ENCODE results near the gene MOB3C. TPM values are rescaled to one million over a fixed set of nuclear protein-coding genes. Genes with fewer than 3 reads are reported as not detected.

The MOB3C gene
- polyA plus RNA-seq, 3 donors, result 5.3 to 18.1 (median 6.1) TPM

DNA sequence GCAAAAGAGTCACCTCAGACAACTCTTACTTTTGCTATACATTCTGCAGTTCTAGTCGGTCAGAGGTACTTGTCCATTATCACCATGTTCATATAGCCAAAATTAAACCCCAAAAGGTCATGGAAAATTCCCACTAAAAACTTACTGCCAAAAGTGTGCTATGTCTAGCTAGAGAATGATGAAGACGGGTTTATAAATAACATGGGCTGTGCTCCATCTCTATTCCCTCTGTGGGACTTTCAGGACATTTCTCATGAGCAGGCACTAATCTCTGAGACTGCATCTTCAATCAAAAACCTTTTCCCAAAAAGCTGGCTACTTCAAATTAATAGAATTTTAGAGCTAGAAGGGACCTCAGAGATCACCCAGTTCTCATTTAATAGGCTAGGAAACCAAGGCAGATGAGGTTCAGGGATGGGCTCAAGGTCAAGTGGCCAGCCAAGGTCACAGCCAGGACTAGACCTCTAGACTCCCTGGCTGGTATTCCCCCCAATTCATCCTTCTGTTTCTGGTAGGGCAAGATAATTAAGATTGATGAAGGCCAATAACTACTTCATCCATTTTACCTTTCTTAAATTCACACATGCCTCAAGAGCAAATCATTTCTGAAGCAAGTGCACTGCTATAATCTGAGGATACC lies 21.0 kb upstream of the MOB3C start:
- Mint-ChIP-seq H3K4me3 (no peak overlapping the region), H3K36me3 (peaks cover 49 to 78% of the 10 kb centered on the region in 2 donors), H3K4me1 (peaks cover 2% of the 10 kb centered on the region), H3K27me3 (ENCODE audit: low read depth in 3 of 3) (no peaks in the 10 kb centered on the region), H3K27ac (no peak overlapping the region), H3K9me3 (no peaks in the 10 kb centered on the region)
- no peak for DNase-seq
- Histone ChIP-seq H3K4me1 (ENCODE audit: control insufficient read depth in 1 of 2, insufficient read depth in 2 of 2, low read length in 2 of 2) (no peaks in the 10 kb centered on the region), H2AFZ (ENCODE audit: insufficient read depth, low read depth, low read length, poor library complexity, severe bottlenecking) (no peak overlapping the region), H3K4me2 (replicated peaks; ENCODE audit: extremely low read depth, low read length, poor library complexity, severe bottlenecking) (no peak overlapping the region), H3K9ac (ENCODE audit: insufficient read depth, low read length, poor library complexity, severe bottlenecking) (no peak overlapping the region), H3K4me3 (replicated peaks in 1 of 3; ENCODE audit: low read depth in 2 of 3, low read length in 3 of 3) (no peak overlapping the region), H4K20me1 (ENCODE audit: insufficient read depth, low read length) (no peaks in the 10 kb centered on the region), H3K9me3 (replicated peaks in 1 of 2; ENCODE audit: control insufficient read depth in 1 of 2, insufficient read depth in 1 of 2, low read length in 2 of 2) (no peaks in the 10 kb centered on the region), H3K27ac (ENCODE audit: low read depth in 1 of 2, low read length in 2 of 2) (no peak overlapping the region), H3K36me3 (replicated peaks in 1 of 2; ENCODE audit: control insufficient read depth in 1 of 2, insufficient read depth in 2 of 2, low read length in 2 of 2) (peaks cover 28 to 70% of the 10 kb centered on the region in 2 donors), H3K27me3 (ENCODE audit: control insufficient read depth in 2 of 2, insufficient read depth in 2 of 2, low read length in 2 of 2) (no peaks in the 10 kb centered on the region), H3K79me2 (ENCODE audit: insufficient read depth, low read length) (no peaks in the 10 kb centered on the region)
- whole genome bisulfite sequencing (ENCODE audit: insufficient coverage), result no CpG with 5 or more reads among the region's 2 CpGs
- TF ChIP-seq, protein P1, sequence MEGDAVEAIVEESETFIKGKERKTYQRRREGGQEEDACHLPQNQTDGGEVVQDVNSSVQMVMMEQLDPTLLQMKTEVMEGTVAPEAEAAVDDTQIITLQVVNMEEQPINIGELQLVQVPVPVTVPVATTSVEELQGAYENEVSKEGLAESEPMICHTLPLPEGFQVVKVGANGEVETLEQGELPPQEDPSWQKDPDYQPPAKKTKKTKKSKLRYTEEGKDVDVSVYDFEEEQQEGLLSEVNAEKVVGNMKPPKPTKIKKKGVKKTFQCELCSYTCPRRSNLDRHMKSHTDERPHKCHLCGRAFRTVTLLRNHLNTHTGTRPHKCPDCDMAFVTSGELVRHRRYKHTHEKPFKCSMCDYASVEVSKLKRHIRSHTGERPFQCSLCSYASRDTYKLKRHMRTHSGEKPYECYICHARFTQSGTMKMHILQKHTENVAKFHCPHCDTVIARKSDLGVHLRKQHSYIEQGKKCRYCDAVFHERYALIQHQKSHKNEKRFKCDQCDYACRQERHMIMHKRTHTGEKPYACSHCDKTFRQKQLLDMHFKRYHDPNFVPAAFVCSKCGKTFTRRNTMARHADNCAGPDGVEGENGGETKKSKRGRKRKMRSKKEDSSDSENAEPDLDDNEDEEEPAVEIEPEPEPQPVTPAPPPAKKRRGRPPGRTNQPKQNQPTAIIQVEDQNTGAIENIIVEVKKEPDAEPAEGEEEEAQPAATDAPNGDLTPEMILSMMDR (IDR thresholded peaks at IDR 0.05), result no peak
- intact Hi-C loops (cut with micrococcal nuclease), result no loop called here

DNA sequence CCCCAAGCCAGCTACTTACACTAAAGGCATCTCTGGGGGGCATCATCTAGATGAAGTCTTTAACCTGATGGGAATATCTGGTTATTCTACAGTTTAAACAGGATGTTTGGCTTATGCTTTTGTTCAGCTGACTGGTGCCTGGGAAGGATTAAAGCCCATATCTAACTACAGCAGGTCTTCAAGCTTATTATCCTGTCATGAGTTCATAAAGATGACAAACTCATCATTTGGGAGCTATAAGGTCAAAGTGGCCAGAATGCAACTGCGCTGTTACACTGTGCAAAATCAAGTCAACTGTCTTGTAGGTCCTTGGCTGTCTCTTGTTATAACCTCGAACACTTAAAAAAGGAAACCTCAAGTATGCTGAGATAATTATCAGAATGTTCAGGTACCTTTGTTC lies 18.6 kb upstream of the MOB3C start:
- H3K9me3 ChIP-seq (replicated peaks in 1 of 2; ENCODE audit: control insufficient read depth in 1 of 2, insufficient read depth in 1 of 2, low read length in 2 of 2), result no peaks in the 10 kb centered on the region
- H3K4me2 ChIP-seq (replicated peaks; ENCODE audit: extremely low read depth, low read length, poor library complexity, severe bottlenecking), result no peak overlapping the region
- no peak overlapping the region for H3K9ac ChIP-seq (ENCODE audit: insufficient read depth, low read length, poor library complexity, severe bottlenecking)
- Mint-ChIP-seq H3K27ac (peak overlapping the region in 1 of 7 donors; percentile 33), H3K4me1 (no peaks in the 10 kb centered on the region), H3K36me3 (peaks cover 54 to 72% of the 10 kb centered on the region in 2 donors), H3K27me3 (ENCODE audit: low read depth in 3 of 3) (no peaks in the 10 kb centered on the region), H3K9me3 (no peaks in the 10 kb centered on the region), H3K4me3 (no peak overlapping the region)
- no peak overlapping the region for H2AFZ ChIP-seq (ENCODE audit: insufficient read depth, low read depth, low read length, poor library complexity, severe bottlenecking)
- H4K20me1 ChIP-seq (ENCODE audit: insufficient read depth, low read length), result no peaks in the 10 kb centered on the region
- H3K27ac ChIP-seq (ENCODE audit: low read depth in 1 of 2, low read length in 2 of 2), result no peak overlapping the region
- no CpG with 5 or more reads among the region's 2 CpGs for WGBS (ENCODE audit: insufficient coverage)
- no peaks in the 10 kb centered on the region for H3K4me1 ChIP-seq (ENCODE audit: control insufficient read depth in 1 of 2, insufficient read depth in 2 of 2, low read length in 2 of 2)
- no peak overlapping the region for H3K4me3 ChIP-seq (replicated peaks in 1 of 3; ENCODE audit: low read depth in 2 of 3, low read length in 3 of 3)
- H3K27me3 ChIP-seq (ENCODE audit: control insufficient read depth in 2 of 2, insufficient read depth in 2 of 2, low read length in 2 of 2), result no peaks in the 10 kb centered on the region
- DNase-seq, result no peak
- TF ChIP-seq, protein P1 (IDR thresholded peaks at IDR 0.05), result no peak
- intact Hi-C loops (cut with micrococcal nuclease), result no loop called here
- H3K79me2 ChIP-seq (ENCODE audit: insufficient read depth, low read length), result no peaks in the 10 kb centered on the region
- H3K36me3 ChIP-seq (replicated peaks in 1 of 2; ENCODE audit: control insufficient read depth in 1 of 2, insufficient read depth in 2 of 2, low read length in 2 of 2), result peaks cover 42 to 79% of the 10 kb centered on the region in 2 donors
